Measurements from ENCODE around the gene SAXO1. TPM values are rescaled to one million over a fixed set of nuclear protein-coding genes. Genes with fewer than 3 reads are reported as not detected.

SAXO1 gene
- polyA plus RNA-seq, 3 donors, result not detected

DNA sequence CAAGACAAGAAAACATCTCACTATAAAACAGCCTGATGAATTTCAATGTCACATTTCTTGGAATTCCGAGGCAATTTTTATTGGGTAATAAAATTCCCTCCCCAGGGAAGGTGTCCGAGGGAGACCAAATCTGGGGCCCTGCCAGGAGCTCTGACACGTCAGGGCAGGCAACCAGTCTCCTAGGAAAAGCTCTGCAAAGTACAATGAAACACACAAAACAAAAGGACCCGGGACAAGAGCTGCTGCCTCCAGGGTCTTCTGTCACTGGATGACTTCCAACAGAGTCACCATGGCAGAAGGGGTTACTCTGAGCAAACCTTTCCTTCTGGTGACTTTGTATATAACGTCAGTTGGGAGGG, 50.8 kb downstream of the SAXO1 start:
- H3K79me2 ChIP-seq (ENCODE audit: insufficient read depth, low read length), result no peaks in the 10 kb centered on the region
- H3K4me2 ChIP-seq (replicated peaks; ENCODE audit: extremely low read depth, low read length, poor library complexity, severe bottlenecking), result no peak overlapping the region
- Mint-ChIP-seq H3K9me3 (peaks cover 0 to 5% (median 0%) of the 10 kb centered on the region in 7 donors), H3K27ac (no peak overlapping the region), H3K4me3 (no peak overlapping the region), H3K36me3 (no peaks in the 10 kb centered on the region), H3K4me1 (no peaks in the 10 kb centered on the region), H3K27me3 (ENCODE audit: low read depth in 3 of 3) (peaks cover under 1 to 2% (median 2%) of the 10 kb centered on the region in 3 donors)
- no peaks in the 10 kb centered on the region for H3K27me3 ChIP-seq (ENCODE audit: control insufficient read depth in 2 of 2, insufficient read depth in 2 of 2, low read length in 2 of 2)
- TF ChIP-seq, protein P1, sequence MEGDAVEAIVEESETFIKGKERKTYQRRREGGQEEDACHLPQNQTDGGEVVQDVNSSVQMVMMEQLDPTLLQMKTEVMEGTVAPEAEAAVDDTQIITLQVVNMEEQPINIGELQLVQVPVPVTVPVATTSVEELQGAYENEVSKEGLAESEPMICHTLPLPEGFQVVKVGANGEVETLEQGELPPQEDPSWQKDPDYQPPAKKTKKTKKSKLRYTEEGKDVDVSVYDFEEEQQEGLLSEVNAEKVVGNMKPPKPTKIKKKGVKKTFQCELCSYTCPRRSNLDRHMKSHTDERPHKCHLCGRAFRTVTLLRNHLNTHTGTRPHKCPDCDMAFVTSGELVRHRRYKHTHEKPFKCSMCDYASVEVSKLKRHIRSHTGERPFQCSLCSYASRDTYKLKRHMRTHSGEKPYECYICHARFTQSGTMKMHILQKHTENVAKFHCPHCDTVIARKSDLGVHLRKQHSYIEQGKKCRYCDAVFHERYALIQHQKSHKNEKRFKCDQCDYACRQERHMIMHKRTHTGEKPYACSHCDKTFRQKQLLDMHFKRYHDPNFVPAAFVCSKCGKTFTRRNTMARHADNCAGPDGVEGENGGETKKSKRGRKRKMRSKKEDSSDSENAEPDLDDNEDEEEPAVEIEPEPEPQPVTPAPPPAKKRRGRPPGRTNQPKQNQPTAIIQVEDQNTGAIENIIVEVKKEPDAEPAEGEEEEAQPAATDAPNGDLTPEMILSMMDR (IDR thresholded peaks at IDR 0.05), result no peak
- DNase-seq, result no peak
- no peak overlapping the region for H3K9ac ChIP-seq (ENCODE audit: insufficient read depth, low read length, poor library complexity, severe bottlenecking)
- H2AFZ ChIP-seq (ENCODE audit: insufficient read depth, low read depth, low read length, poor library complexity, severe bottlenecking), result no peak overlapping the region
- no peaks in the 10 kb centered on the region for H3K4me1 ChIP-seq (ENCODE audit: control insufficient read depth in 1 of 2, insufficient read depth in 2 of 2, low read length in 2 of 2)
- 100% methylated on average over 1 of the region's 5 CpGs for WGBS (ENCODE audit: insufficient coverage)
- no peak overlapping the region for H3K4me3 ChIP-seq (replicated peaks in 1 of 3; ENCODE audit: low read depth in 2 of 3, low read length in 3 of 3)
- no peaks in the 10 kb centered on the region for H4K20me1 ChIP-seq (ENCODE audit: insufficient read depth, low read length)
- intact Hi-C loops (cut with micrococcal nuclease), result no loop called here
- H3K27ac ChIP-seq (ENCODE audit: low read depth in 1 of 2, low read length in 2 of 2), result no peak overlapping the region
- no peaks in the 10 kb centered on the region for H3K9me3 ChIP-seq (replicated peaks in 1 of 2; ENCODE audit: control insufficient read depth in 1 of 2, insufficient read depth in 1 of 2, low read length in 2 of 2)
- H3K36me3 ChIP-seq (replicated peaks in 1 of 2; ENCODE audit: control insufficient read depth in 1 of 2, insufficient read depth in 2 of 2, low read length in 2 of 2), result no peaks in the 10 kb centered on the region

DNA sequence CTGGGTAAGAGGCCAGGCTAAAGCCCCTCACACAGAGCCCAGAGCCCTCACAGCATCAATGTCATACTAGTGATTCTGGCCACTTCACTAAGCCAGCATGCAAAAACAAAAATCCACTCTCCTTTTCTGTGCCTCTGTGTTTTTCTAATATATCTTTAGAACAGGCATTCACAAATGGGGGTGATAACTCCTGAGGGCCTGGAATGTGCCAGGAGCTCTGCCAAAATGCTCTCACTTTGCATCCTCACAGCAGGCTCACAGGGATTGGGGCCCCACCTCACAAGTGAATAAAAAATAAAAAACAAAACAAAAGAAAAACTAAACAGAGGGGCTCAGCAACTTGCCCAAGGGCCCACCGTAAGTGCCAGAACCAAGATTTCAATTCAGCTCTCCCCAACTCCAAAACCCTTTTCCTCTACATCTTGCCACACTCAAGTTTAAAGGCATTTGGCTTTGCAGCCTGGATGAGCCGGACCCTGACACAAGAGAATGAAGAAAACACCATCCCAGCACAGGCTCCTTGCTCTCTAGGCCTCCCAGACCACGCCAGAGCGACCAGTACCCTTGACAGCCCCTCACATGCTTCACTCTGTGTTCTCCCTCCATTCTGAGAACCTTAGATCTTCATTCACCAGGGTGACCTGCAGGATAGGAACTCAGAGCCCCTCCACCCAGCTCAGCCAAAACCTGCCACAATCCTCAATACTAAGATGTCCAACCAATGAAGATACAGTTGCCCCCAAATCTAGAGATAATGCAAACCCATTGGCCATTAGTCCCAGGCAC, 51.3 kb downstream of the SAXO1 start:
- WGBS (ENCODE audit: insufficient coverage), result 92% methylated on average over 4 of the region's 4 CpGs
- H3K27me3 ChIP-seq (ENCODE audit: control insufficient read depth in 2 of 2, insufficient read depth in 2 of 2, low read length in 2 of 2), result no peaks in the 10 kb centered on the region
- intact Hi-C loops (cut with micrococcal nuclease), result no loop called here
- Mint-ChIP-seq H3K4me3 (no peak overlapping the region), H3K27me3 (ENCODE audit: low read depth in 3 of 3) (peaks cover 0 to 2% (median 2%) of the 10 kb centered on the region in 3 donors), H3K9me3 (peaks cover 0 to 5% (median 0%) of the 10 kb centered on the region in 7 donors), H3K4me1 (peaks cover 2% of the 10 kb centered on the region), H3K27ac (no peak overlapping the region), H3K36me3 (no peaks in the 10 kb centered on the region)
- no peak overlapping the region for H3K9ac ChIP-seq (ENCODE audit: insufficient read depth, low read length, poor library complexity, severe bottlenecking)
- no peak overlapping the region for H3K4me2 ChIP-seq (replicated peaks; ENCODE audit: extremely low read depth, low read length, poor library complexity, severe bottlenecking)
- H3K4me1 ChIP-seq (ENCODE audit: control insufficient read depth in 1 of 2, insufficient read depth in 2 of 2, low read length in 2 of 2), result no peaks in the 10 kb centered on the region
- H3K79me2 ChIP-seq (ENCODE audit: insufficient read depth, low read length), result no peaks in the 10 kb centered on the region
- H3K4me3 ChIP-seq (replicated peaks in 1 of 3; ENCODE audit: low read depth in 2 of 3, low read length in 3 of 3), result no peak overlapping the region
- no peaks in the 10 kb centered on the region for H4K20me1 ChIP-seq (ENCODE audit: insufficient read depth, low read length)
- no peak overlapping the region for H2AFZ ChIP-seq (ENCODE audit: insufficient read depth, low read depth, low read length, poor library complexity, severe bottlenecking)
- TF ChIP-seq, protein P1 (IDR thresholded peaks at IDR 0.05), result no peak
- DNase-seq, result no peak
- H3K27ac ChIP-seq (ENCODE audit: low read depth in 1 of 2, low read length in 2 of 2), result no peak overlapping the region
- H3K36me3 ChIP-seq (replicated peaks in 1 of 2; ENCODE audit: control insufficient read depth in 1 of 2, insufficient read depth in 2 of 2, low read length in 2 of 2), result no peaks in the 10 kb centered on the region
- H3K9me3 ChIP-seq (replicated peaks in 1 of 2; ENCODE audit: control insufficient read depth in 1 of 2, insufficient read depth in 1 of 2, low read length in 2 of 2), result no peaks in the 10 kb centered on the region
